ENCODE data around the gene POU2AF2. TPM values are rescaled to one million over a fixed set of nuclear protein-coding genes. Genes with fewer than 3 reads are reported as not detected.
"Not testable (repeated sequence)": the region's sequence is repeated elsewhere in the genome, so short reads cannot be mapped to it uniquely, and the experiment has no call there.

The POU2AF2 gene
- total RNA-seq, 1 donor from 2014 or later: not detected

DNA sequence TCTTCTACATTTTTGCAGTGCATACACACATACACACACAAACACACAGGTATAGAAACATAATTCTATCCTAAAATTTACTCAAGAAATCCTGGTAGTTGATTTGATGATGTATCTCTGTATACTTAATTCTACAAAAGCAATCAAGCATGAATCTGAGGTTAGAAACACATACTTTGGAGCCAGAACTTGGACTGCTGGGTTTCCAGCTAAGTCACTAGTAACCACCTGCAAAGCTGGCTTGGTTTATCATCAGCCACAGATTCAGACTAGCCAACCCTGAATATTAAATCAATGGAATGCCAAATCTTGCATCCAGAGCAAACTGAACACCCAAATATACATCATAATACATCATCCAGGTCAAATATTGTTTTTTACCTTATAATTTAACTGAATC is 24.8 kb upstream of the POU2AF2 start:
- peak; percentile 60 for DNase-seq (ENCODE audit: low read depth)
- Mint-ChIP-seq H3K9me3 (ENCODE audit: unreplicated experiment) (peaks cover 6% of the 10 kb centered on the region), H3K27me3 (ENCODE audit: low read depth, unreplicated experiment) (peaks cover 3% of the 10 kb centered on the region), H3K4me3 (ENCODE audit: unreplicated experiment) (no peak overlapping the region), H3K4me1 (ENCODE audit: low read depth, unreplicated experiment) (no peaks in the 10 kb centered on the region), H3K27ac (ENCODE audit: unreplicated experiment) (no peak overlapping the region), H3K36me3 (ENCODE audit: low read depth, unreplicated experiment) (no peaks in the 10 kb centered on the region)
- Histone ChIP-seq H3K79me2 (ENCODE audit: insufficient read depth, low read length) (no peaks in the 10 kb centered on the region), H3K4me1 (ENCODE audit: insufficient read depth, low read length) (peaks cover 2% of the 10 kb centered on the region), H3K36me3 (ENCODE audit: insufficient read depth, low read length) (no peaks in the 10 kb centered on the region), H3K27ac (ENCODE audit: low read depth, low read length) (no peak overlapping the region), H3K9ac (ENCODE audit: low read length) (no peak overlapping the region), H3K27me3 (ENCODE audit: insufficient read depth, low read length) (no peaks in the 10 kb centered on the region), H2AFZ (ENCODE audit: low read depth, low read length) (no peak overlapping the region), H3K4me3 (ENCODE audit: insufficient read depth, low read depth, low read length) (no peak overlapping the region), H3K4me2 (ENCODE audit: low read length) (no peak overlapping the region), H3K9me3 (ENCODE audit: insufficient read depth, low read depth, low read length) (no peaks in the 10 kb centered on the region), H4K20me1 (ENCODE audit: insufficient read depth, low read length) (no peaks in the 10 kb centered on the region)
- FAIRE-seq: no peak
- TF ChIP-seq CTCF (IDR thresholded peaks at IDR 0.05; ENCODE audit: insufficient read depth, low read depth, low read length) (no peak), EZH2 (IDR thresholded peaks at IDR 0.05; ENCODE audit: insufficient read depth, low read length) (no peak)

DNA sequence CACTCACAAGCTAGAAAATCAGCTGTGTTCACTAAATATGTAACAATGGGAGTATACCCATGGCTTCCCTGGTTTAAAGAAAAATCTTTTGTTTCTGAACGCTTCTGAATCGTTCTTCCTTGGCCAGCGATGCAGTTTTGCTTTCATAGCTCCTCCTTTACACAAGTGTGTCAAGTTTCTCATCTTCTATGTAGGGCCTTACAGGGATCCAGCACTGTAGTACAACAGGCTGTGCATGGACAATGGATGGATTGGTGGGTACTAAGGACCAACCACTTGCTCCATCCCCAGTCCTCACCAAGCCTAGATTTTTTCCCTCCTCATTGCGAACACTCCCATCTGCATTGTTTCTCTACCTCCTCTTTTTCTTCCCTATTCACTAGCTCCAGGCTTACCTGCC is 24.3 kb upstream of the POU2AF2 start:
- no peak overlapping the region for H3K27ac Mint-ChIP-seq (ENCODE audit: unreplicated experiment)

DNA sequence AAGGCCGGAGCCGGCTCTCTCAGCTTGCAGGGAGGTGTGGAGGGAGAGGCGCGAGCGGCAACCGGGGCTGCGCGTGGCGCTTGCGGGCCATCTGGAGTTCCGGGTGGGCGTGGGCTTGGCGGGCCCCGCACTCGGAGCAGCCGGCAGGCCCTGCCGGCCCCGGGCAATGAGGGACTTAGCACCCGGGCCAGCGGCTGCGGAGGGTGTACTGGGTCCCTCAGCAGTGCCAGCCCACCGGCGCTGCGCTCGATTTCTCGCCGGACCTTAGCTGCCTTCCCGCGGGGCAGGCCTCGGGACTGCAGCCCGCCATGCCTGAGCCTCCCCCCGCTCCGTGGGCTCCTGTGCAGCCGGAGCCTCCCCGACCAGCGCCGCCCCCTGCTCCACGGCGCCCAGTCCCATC is 23.6 kb upstream of the POU2AF2 start:
- not testable (repeated sequence) for H3K4me3 ChIP-seq (ENCODE audit: insufficient read depth, low read depth, low read length); DNase-seq (ENCODE audit: low read depth); H3K27ac Mint-ChIP-seq (ENCODE audit: unreplicated experiment); H3K27me3 ChIP-seq (ENCODE audit: insufficient read depth, low read length); H3K9me3 ChIP-seq (ENCODE audit: insufficient read depth, low read depth, low read length); H3K9me3 Mint-ChIP-seq (ENCODE audit: unreplicated experiment); H3K4me3 Mint-ChIP-seq (ENCODE audit: unreplicated experiment); H4K20me1 ChIP-seq (ENCODE audit: insufficient read depth, low read length); H3K79me2 ChIP-seq (ENCODE audit: insufficient read depth, low read length); H3K9ac ChIP-seq (ENCODE audit: low read length); H3K36me3 Mint-ChIP-seq (ENCODE audit: low read depth, unreplicated experiment); H3K27ac ChIP-seq (ENCODE audit: low read depth, low read length); H3K4me1 Mint-ChIP-seq (ENCODE audit: low read depth, unreplicated experiment); FAIRE-seq; H3K4me1 ChIP-seq (ENCODE audit: insufficient read depth, low read length); H3K27me3 Mint-ChIP-seq (ENCODE audit: low read depth, unreplicated experiment); H2AFZ ChIP-seq (ENCODE audit: low read depth, low read length); H3K4me2 ChIP-seq (ENCODE audit: low read length); H3K36me3 ChIP-seq (ENCODE audit: insufficient read depth, low read length)

More for the DNA sequence above, 24.3 kb upstream of the POU2AF2 start:
- Histone ChIP-seq H3K9me3 (ENCODE audit: insufficient read depth, low read depth, low read length) (no peaks in the 10 kb centered on the region), H3K4me2 (ENCODE audit: low read length) (no peak overlapping the region), H3K79me2 (ENCODE audit: insufficient read depth, low read length) (no peaks in the 10 kb centered on the region), H3K27me3 (ENCODE audit: insufficient read depth, low read length) (no peaks in the 10 kb centered on the region), H3K9ac (ENCODE audit: low read length) (no peak overlapping the region), H4K20me1 (ENCODE audit: insufficient read depth, low read length) (no peaks in the 10 kb centered on the region), H3K27ac (ENCODE audit: low read depth, low read length) (no peak overlapping the region), H3K4me1 (ENCODE audit: insufficient read depth, low read length) (peaks cover 2% of the 10 kb centered on the region), H2AFZ (ENCODE audit: low read depth, low read length) (no peak overlapping the region), H3K4me3 (ENCODE audit: insufficient read depth, low read depth, low read length) (no peak overlapping the region), H3K36me3 (ENCODE audit: insufficient read depth, low read length) (no peaks in the 10 kb centered on the region)
- FAIRE-seq (no peak), DNase-seq (ENCODE audit: low read depth) (no peak)
- no peaks in the 10 kb centered on the region for H3K36me3 Mint-ChIP-seq (ENCODE audit: low read depth, unreplicated experiment)
- H3K27me3 Mint-ChIP-seq (ENCODE audit: low read depth, unreplicated experiment): peaks cover 3% of the 10 kb centered on the region
- TF ChIP-seq CTCF (IDR thresholded peaks at IDR 0.05; ENCODE audit: insufficient read depth, low read depth, low read length): no peak
- no peak for TF ChIP-seq EZH2 (IDR thresholded peaks at IDR 0.05; ENCODE audit: insufficient read depth, low read length)
- H3K9me3 Mint-ChIP-seq (ENCODE audit: unreplicated experiment): peaks cover 6% of the 10 kb centered on the region
- no peak overlapping the region for H3K4me3 Mint-ChIP-seq (ENCODE audit: unreplicated experiment)
- H3K4me1 Mint-ChIP-seq (ENCODE audit: low read depth, unreplicated experiment): no peaks in the 10 kb centered on the region

GRCh38 chr11:111222821-111223455 is 22.6 kb upstream of the POU2AF2 start:
- not testable (repeated sequence) for H3K27ac ChIP-seq (ENCODE audit: low read depth, low read length); H4K20me1 ChIP-seq (ENCODE audit: insufficient read depth, low read length); H3K36me3 ChIP-seq (ENCODE audit: insufficient read depth, low read length); H3K79me2 ChIP-seq (ENCODE audit: insufficient read depth, low read length); H3K4me1 Mint-ChIP-seq (ENCODE audit: low read depth, unreplicated experiment); H2AFZ ChIP-seq (ENCODE audit: low read depth, low read length); FAIRE-seq; H3K9me3 Mint-ChIP-seq (ENCODE audit: unreplicated experiment); H3K9ac ChIP-seq (ENCODE audit: low read length); H3K27ac Mint-ChIP-seq (ENCODE audit: unreplicated experiment); H3K9me3 ChIP-seq (ENCODE audit: insufficient read depth, low read depth, low read length); H3K36me3 Mint-ChIP-seq (ENCODE audit: low read depth, unreplicated experiment); H3K4me1 ChIP-seq (ENCODE audit: insufficient read depth, low read length); H3K27me3 ChIP-seq (ENCODE audit: insufficient read depth, low read length); H3K4me3 ChIP-seq (ENCODE audit: insufficient read depth, low read depth, low read length); H3K4me2 ChIP-seq (ENCODE audit: low read length); H3K27me3 Mint-ChIP-seq (ENCODE audit: low read depth, unreplicated experiment); H3K4me3 Mint-ChIP-seq (ENCODE audit: unreplicated experiment); DNase-seq (ENCODE audit: low read depth)

Data from astrocyte (in vitro differentiated cells and primary cell).